Parathyroid adenoma (tissue), 2 donors: ENCODE measurements around the gene KIAA0586.

ENCODE experiments used
- H2AFZ ChIP-seq: fragments of 300-600 bp; sonication (generic); one replicate; pipeline ENCODE4 v1.7.0; 2017; ENCODE audit warnings: antibody characterized with exemption, mild to moderate bottlenecking
- H3K27ac ChIP-seq: fragments of 300-600 bp; sonication (generic); one replicate; pipeline ENCODE4 v1.7.0; 2017
- H3K27me3 ChIP-seq: fragments of 300-600 bp; sonication (generic); one replicate; pipeline ENCODE4 v1.7.0; 2017; ENCODE audit warnings: low read length; ENCODE audit not compliant: control insufficient read depth, insufficient read depth
- H3K36me3 ChIP-seq: fragments of 300-600 bp; sonication (generic); one replicate; pipeline ENCODE4 v1.7.0; 2017; ENCODE audit warnings: low read length; ENCODE audit not compliant: control insufficient read depth, insufficient read depth
- H3K4me1 ChIP-seq: fragments of 300-600 bp; sonication (generic); one replicate; pipeline ENCODE4 v1.7.0; 2017; ENCODE audit warnings: control low read depth
- H3K4me2 ChIP-seq: fragments of 300-600 bp; sonication (generic); one replicate; pipeline ENCODE4 v1.7.0; 2017; ENCODE audit warnings: low read length
- H3K4me3 ChIP-seq: fragments of 300-600 bp; sonication (generic); one replicate; pipeline ENCODE4 v1.7.0; 2017; ENCODE audit warnings: low read depth, low read length
- H3K79me2 ChIP-seq: fragments of 300-600 bp; sonication (generic); one replicate; pipeline ENCODE4 v1.7.0; 2017; ENCODE audit warnings: control low read depth
- H3K9ac ChIP-seq: fragments of 300-600 bp; sonication (generic); one replicate; pipeline ENCODE4 v1.7.0; 2017; ENCODE audit warnings: mild to moderate bottlenecking
- H3K9me3 ChIP-seq: fragments of 300-600 bp; sonication (generic); one replicate; pipeline ENCODE4 v1.7.0; 2017; ENCODE audit warnings: low read length; ENCODE audit not compliant: control insufficient read depth
- CTCF ChIP-seq: fragments of 300-600 bp; sonication (generic); IDR thresholded peaks from one replicate; pipeline ENCODE4 v1.7.0; 2017; ENCODE audit warnings: antibody characterized with exemption, mild to moderate bottlenecking
- donor health status: primary hyperparathyroidism.

KIAA0586 gene

GRCh38 chr14:58562141-58562540 lies 134.6 kb downstream of the KIAA0586 start:
- Histone ChIP-seq H3K4me1 (no peaks in the 10 kb centered on the region), H3K4me2 (no peak overlapping the region), H3K9me3 (no peaks in the 10 kb centered on the region), H3K79me2 (no peaks in the 10 kb centered on the region), H3K4me3 (no peak overlapping the region), H3K27me3 (no peaks in the 10 kb centered on the region), H3K27ac (no peak overlapping the region), H3K9ac (no peak overlapping the region), H3K36me3 (no peaks in the 10 kb centered on the region), H2AFZ (no peak overlapping the region)
- TF ChIP-seq CTCF = no peak

DNA sequence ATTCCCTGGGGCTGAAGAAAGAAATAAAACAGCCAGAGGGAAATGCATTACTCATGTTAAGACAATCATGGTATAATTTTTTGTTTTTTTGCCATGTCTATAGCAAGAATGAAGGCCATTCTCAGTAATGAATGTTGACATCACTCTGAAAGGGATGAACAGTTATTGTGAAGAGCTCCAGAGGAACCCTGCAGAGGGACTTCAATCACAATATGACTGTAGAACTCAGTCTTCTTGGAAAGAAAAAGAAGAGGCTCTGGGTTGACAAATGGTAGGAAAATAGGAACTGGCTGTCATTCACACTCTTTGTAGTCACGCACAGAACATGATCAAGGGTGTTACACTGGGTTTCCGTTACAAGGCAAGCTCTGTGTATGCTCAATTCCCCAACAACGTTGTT lies 136.5 kb downstream of the KIAA0586 start:
- Histone ChIP-seq H3K9ac (no peak overlapping the region), H3K27me3 (no peaks in the 10 kb centered on the region), H3K4me1 (no peaks in the 10 kb centered on the region), H2AFZ (no peak overlapping the region), H3K79me2 (no peaks in the 10 kb centered on the region), H3K9me3 (no peaks in the 10 kb centered on the region), H3K36me3 (no peaks in the 10 kb centered on the region), H3K27ac (no peak overlapping the region), H3K4me2 (no peak overlapping the region), H3K4me3 (no peak overlapping the region)
- TF ChIP-seq CTCF = no peak

DNA sequence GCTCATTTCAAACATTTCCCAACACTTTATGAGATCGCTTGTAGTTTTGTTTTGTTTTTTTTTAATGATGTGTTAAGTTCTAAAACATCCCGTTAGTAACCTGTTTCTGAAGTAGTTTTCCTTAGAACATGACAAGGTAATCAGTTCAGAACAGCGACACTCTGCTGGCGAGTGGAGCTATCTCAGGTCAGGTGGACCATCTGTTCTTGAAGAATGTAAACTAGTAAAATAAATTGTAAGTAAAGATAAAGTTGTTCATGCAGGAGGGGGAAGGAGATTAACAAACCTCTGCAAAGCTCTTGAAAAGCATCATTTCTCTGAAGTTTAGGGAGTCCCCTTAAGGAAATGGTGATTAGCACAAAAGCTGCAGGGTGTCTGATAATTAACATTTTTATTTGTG lies 138.3 kb downstream of the KIAA0586 start:
- Histone ChIP-seq H3K9me3 (no peaks in the 10 kb centered on the region), H3K27me3 (no peaks in the 10 kb centered on the region), H2AFZ (no peak overlapping the region), H3K4me2 (no peak overlapping the region), H3K4me1 (no peaks in the 10 kb centered on the region), H3K79me2 (no peaks in the 10 kb centered on the region), H3K27ac (no peak overlapping the region), H3K9ac (no peak overlapping the region), H3K36me3 (no peaks in the 10 kb centered on the region), H3K4me3 (no peak overlapping the region)
- no peak for TF ChIP-seq CTCF

DNA sequence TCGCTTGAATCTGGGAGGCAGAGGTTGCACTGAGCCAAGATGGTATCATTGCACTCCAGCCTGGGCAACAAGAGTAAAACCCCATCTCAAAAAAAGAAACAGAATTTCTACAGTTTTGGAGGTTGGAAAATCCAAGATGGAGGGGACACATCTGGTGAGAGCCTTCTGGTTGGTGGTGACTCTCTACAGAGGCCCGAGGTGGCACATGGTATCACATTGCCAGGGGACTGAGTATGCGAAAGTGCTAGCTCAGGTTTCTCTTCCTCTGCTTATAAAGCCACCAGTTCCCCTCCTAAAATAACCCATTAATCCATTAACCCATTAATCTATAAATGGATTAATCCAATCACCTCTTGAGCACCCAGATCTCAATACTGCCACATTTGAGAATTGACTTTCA lies 139.5 kb downstream of the KIAA0586 start:
- H3K36me3 ChIP-seq = no peaks in the 10 kb centered on the region
- peaks cover 5% of the 10 kb centered on the region for H3K4me1 ChIP-seq
- H3K27me3 ChIP-seq = no peaks in the 10 kb centered on the region
- no peak overlapping the region for H2AFZ ChIP-seq
- H3K4me2 ChIP-seq = no peak overlapping the region
- H3K4me3 ChIP-seq = no peak overlapping the region
- H3K27ac ChIP-seq = no peak overlapping the region
- no peak overlapping the region for H3K9ac ChIP-seq
- H3K79me2 ChIP-seq = no peaks in the 10 kb centered on the region
- H3K9me3 ChIP-seq = no peaks in the 10 kb centered on the region
- no peak for TF ChIP-seq CTCF

DNA sequence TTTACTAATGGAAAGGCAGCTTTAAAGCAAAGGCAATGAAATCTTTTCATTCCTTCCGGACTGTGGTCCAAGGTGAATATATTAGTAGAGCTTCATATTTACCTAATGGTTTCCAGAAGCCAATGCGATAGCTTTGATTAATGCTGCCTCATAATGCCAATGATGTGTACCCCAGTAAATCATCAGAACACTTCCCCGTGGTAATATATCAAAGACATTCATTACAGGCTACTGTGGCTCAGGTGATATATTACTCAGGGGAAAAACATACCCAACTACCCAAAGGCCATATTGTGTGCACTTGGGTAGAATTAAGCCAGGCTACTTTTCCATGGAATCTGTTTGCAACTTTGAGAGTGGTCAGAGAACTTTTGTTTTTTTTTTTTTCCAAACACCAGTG lies 140.8 kb downstream of the KIAA0586 start:
- no peak overlapping the region for H3K9ac ChIP-seq
- no peak for TF ChIP-seq CTCF
- H3K36me3 ChIP-seq = no peaks in the 10 kb centered on the region
- H3K4me2 ChIP-seq = no peak overlapping the region
- H3K27me3 ChIP-seq = no peaks in the 10 kb centered on the region
- peaks cover 14% of the 10 kb centered on the region for H3K4me1 ChIP-seq
- no peaks in the 10 kb centered on the region for H3K9me3 ChIP-seq
- H3K27ac ChIP-seq = no peak overlapping the region
- no peaks in the 10 kb centered on the region for H3K79me2 ChIP-seq
- no peak overlapping the region for H3K4me3 ChIP-seq
- H2AFZ ChIP-seq = no peak overlapping the region
